Right lobe of liver (tissue), 4 donors: ENCODE data around the gene SLC44A1.

ENCODE experiments used
- POLR2A ChIP-seq: fragments of 450-650 bp; IDR thresholded peaks from one replicate; pipeline ENCODE4 v1.6.1; 2017; ENCODE audit warnings: antibody characterized with exemption, mild to moderate bottlenecking
- TF ChIP-seq, protein P1 (sequence below), 4 donors: fragments of 200-600 bp in 3 of 4; fragments of 450-650 bp in 1 of 4; IDR thresholded peaks; one replicate each; pipeline versions ENCODE4 v1.5.1 to v1.8.0; 2016 to 2022; ENCODE audit warnings: antibody characterized with exemption in 4 of 4, mild to moderate bottlenecking in 2 of 4
- donor health status: DM: no; HTN: no; CAD: no.
- donor health status: DM: no; HTN: no; CAD: no.
- donor health status: DM: no; HTN: yes; CAD: no.

DNA sequence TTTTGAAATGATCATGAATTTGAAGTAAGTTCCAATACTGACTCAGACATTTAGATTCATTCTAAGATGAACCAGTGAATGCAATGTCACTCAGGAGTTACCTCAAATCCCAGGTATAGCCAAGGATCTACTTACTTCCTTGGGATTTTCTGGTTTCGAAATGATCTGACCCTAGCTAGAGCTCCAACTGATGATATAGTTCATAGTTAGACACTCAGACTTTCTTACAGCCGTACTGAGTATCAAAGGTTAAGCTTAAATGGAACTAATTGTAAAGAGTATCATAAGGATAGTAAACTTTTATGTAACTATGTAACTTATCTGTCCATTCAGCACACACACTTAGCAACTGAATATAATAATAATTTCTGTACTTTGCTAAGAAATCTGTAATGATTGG, 119.4 kb downstream of the SLC44A1 start:
- TF ChIP-seq, protein P1, sequence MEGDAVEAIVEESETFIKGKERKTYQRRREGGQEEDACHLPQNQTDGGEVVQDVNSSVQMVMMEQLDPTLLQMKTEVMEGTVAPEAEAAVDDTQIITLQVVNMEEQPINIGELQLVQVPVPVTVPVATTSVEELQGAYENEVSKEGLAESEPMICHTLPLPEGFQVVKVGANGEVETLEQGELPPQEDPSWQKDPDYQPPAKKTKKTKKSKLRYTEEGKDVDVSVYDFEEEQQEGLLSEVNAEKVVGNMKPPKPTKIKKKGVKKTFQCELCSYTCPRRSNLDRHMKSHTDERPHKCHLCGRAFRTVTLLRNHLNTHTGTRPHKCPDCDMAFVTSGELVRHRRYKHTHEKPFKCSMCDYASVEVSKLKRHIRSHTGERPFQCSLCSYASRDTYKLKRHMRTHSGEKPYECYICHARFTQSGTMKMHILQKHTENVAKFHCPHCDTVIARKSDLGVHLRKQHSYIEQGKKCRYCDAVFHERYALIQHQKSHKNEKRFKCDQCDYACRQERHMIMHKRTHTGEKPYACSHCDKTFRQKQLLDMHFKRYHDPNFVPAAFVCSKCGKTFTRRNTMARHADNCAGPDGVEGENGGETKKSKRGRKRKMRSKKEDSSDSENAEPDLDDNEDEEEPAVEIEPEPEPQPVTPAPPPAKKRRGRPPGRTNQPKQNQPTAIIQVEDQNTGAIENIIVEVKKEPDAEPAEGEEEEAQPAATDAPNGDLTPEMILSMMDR (IDR thresholded peaks at IDR 0.05): no peak
- TF ChIP-seq POLR2A: no peak
